ENCODE results near the gene GTF2F2.

DNA sequence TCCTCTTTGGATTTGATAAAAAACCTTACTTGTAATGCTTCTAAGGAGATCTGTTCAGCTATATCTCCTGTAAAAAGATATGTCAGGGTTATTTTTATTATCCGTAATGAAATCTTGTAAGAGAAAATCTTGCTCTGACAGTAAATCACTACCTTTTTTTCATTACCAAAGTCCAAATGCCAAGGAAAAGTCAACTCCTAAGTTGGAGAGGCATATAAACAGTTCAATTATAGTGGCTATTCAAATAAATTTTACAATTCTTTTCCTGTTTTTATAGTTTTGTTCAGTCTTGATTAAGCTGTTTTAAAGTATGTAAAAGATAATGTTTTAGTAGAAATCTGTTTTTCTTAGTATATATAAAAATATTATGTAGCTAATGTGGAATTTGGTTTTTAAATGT is 71.6 kb downstream of the GTF2F2 start:
- no peak for TF ChIP-seq GATA3 (IDR thresholded peaks at IDR 0.05; ENCODE audit: low read depth, low read length)
- no peak for TF ChIP-seq GATA2 (IDR thresholded peaks at IDR 0.05; ENCODE audit: low read depth, low read length)

All from SH-SY5Y (cell line).